ENCODE results near the gene BCAS3.
A peak's percentile ranks its signal among the peaks of the same experiment; 100 is the strongest.
"Not testable (repeated sequence)": the region's sequence is repeated elsewhere in the genome, so short reads cannot be mapped to it uniquely, and the experiment has no call there.

Gene BCAS3

DNA sequence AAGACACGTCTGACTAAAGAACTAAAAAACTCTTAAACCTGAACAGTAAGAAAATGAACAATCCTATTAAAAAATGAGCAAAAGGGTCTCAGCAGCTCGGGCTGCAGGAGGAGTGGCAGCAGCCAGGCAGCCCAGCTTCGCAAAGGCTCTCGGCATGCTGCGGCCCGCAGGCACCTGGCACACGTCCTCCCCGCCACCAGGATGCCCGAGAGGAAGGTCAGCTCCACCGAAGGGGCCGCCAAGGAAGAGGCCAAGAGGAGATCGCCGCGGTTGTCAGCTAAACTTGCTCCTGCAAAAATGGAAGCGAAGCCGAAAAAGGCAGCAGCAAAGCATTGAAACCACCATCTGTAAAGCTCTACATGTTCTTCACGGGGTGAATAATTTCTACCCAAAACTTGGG, 173.5 kb downstream of the BCAS3 start:
- DNase-seq (ENCODE audit: low read depth): no peak
- TF ChIP-seq CTCF (IDR thresholded peaks at IDR 0.05; ENCODE audit: insufficient read depth, low read depth, low read length, missing control alignments): no peak
- no peak overlapping the region for H3K4me3 ChIP-seq (ENCODE audit: low read length)

- TF ChIP-seq CTCF (IDR thresholded peaks at IDR 0.05; ENCODE audit: insufficient read depth, low read depth, low read length, missing control alignments): no peak
- H3K4me3 ChIP-seq (ENCODE audit: low read length): no peak overlapping the region
- DNase-seq (ENCODE audit: low read depth): no peak
These were observed 180.0 kb downstream of the BCAS3 start for GRCh38 chr17:60857556-60858080.

DNA sequence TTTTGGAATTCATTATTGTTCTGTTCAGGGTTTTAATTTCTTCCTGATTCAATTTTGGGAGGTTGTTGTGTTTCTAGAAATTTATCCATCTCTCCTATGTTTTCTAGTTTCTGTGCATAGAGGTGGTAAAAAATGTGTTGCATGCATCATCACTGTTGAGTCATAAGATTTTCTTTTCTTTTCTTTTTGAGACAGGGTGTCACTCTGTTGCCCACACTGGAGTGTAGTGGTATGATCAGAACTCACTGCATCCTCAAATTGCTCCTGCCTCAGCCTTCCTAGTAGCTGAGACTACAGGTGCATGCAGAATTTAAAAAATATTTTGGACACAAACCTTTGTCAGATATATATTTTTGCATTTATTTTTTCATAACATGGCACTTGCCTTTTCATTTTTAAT, 184.8 kb downstream of the BCAS3 start:
- peak; percentile 5 for DNase-seq (ENCODE audit: low read depth)
- TF ChIP-seq CTCF (IDR thresholded peaks at IDR 0.05; ENCODE audit: insufficient read depth, low read depth, low read length, missing control alignments): no peak
- H3K4me3 ChIP-seq (ENCODE audit: low read length): no peak overlapping the region

GRCh38 chr17:60863892-60864707, 186.4 kb downstream of the BCAS3 start:
- H3K4me3 ChIP-seq (ENCODE audit: low read length): no peak overlapping the region
- TF ChIP-seq CTCF (IDR thresholded peaks at IDR 0.05; ENCODE audit: insufficient read depth, low read depth, low read length, missing control alignments): no peak
- no peak for DNase-seq (ENCODE audit: low read depth)

GRCh38 chr17:60864708-60865005, 187.0 kb downstream of the BCAS3 start:
- TF ChIP-seq CTCF (IDR thresholded peaks at IDR 0.05; ENCODE audit: insufficient read depth, low read depth, low read length, missing control alignments): no peak
- no peak for DNase-seq (ENCODE audit: low read depth)
- no peak overlapping the region for H3K4me3 ChIP-seq (ENCODE audit: low read length)

GRCh38 chr17:60874772-60875171, 197.1 kb downstream of the BCAS3 start:
- no peak for TF ChIP-seq CTCF (IDR thresholded peaks at IDR 0.05; ENCODE audit: insufficient read depth, low read depth, low read length, missing control alignments)
- no peak for DNase-seq (ENCODE audit: low read depth)
- no peak overlapping the region for H3K4me3 ChIP-seq (ENCODE audit: low read length)

GRCh38 chr17:60886731-60887613, 209.3 kb downstream of the BCAS3 start:
- peak overlapping the region; percentile 38 for H3K4me3 ChIP-seq (ENCODE audit: low read length)

More at GRCh38 chr17:60886731-60887613, 209.3 kb downstream of the BCAS3 start:
- not testable (repeated sequence) for DNase-seq (ENCODE audit: low read depth)
